Endothelial cell of umbilical vein (primary cell): ENCODE data around the gene KANK3. TPM values are rescaled to one million over a fixed set of nuclear protein-coding genes. Genes with fewer than 3 reads are reported as not detected.

ENCODE experiments used
- BruUV-seq: library from RNA; stranded (reverse); fragments of 400-500 nt; replicated peaks from 2 replicates; lab custom pipeline; 2021; lab: Mats Ljungman, UMichigan
- CTCF ChIA-PET: fragments of 300-600, 350-600 bp; sonication (Branson Sonifier 250); formaldehyde crosslinking; loops from one replicate; lab custom pipeline; 2021; ENCODE audit warnings: antibody characterized with exemption, inconsistent platforms; lab: Charles Lee
- POLR2A ChIA-PET: fragments of 300-600, 350-600 bp; sonication (Branson Sonifier 250); formaldehyde crosslinking; loops from one replicate; lab custom pipeline; 2021; ENCODE audit warnings: antibody characterized with exemption, inconsistent platforms; lab: Charles Lee
- DNase-seq: peaks from one replicate; pipeline ENCODE4 v3.0.0-alpha.2; 2011; ENCODE audit warnings: low read depth, low spot score
- FAIRE-seq: peaks from 2 replicates; lab custom pipeline; 2011; peaks lifted over from hg19 to GRCh38; lab: Jason Lieb, UNC
- H2AFZ ChIP-seq: 2 replicates; pipeline ENCODE4 v1.6.0; 2012; ENCODE audit warnings: low read depth, low read length, control low read depth, inconsistent platforms
- H3K27ac ChIP-seq: 2 replicates; pipeline ENCODE4 v1.5.1; 2011; ENCODE audit warnings: low read depth, mild to moderate bottlenecking, control low read depth, low read length, moderate library complexity; ENCODE audit not compliant: insufficient read depth
- H3K27me3 ChIP-seq, 2 experiments: 2 replicates each; pipeline versions ENCODE4 v1.6.0 to v1.6.1; 2011; ENCODE audit warnings: low read length in 2 of 2, mixed read lengths in 1 of 2; ENCODE audit not compliant: control insufficient read depth in 2 of 2, insufficient read depth in 2 of 2
- H3K36me3 ChIP-seq, 2 experiments: 2 replicates in 1 of 2; 3 replicates in 1 of 2; pipeline ENCODE4 v1.5.1; 2011; ENCODE audit warnings: low read length in 2 of 2, mild to moderate bottlenecking in 1 of 2, moderate library complexity in 1 of 2; ENCODE audit not compliant: control insufficient read depth in 2 of 2, insufficient read depth in 2 of 2; ENCODE audit errors: extremely low read depth in 1 of 2
- H3K4me1 ChIP-seq: 3 replicates; pipeline ENCODE4 v1.5.1; 2011; ENCODE audit warnings: mild to moderate bottlenecking, low read length; ENCODE audit not compliant: control insufficient read depth, insufficient read depth; ENCODE audit errors: extremely low read depth
- H3K4me2 ChIP-seq: 2 replicates; pipeline ENCODE4 v1.6.1; 2011; ENCODE audit warnings: low read length, control low read depth, mixed read lengths; ENCODE audit not compliant: insufficient read depth
- H3K4me3 ChIP-seq, 3 experiments: fragments of 200-600 bp in 1 of 3; sonication (generic), shearing (Covaris generic) in 1 of 3; replicated peaks in 1 of 3; 2 replicates each; pipeline ENCODE4 v1.5.1; 2011 to 2016; ENCODE audit warnings: control low read depth in 3 of 3, low read length in 3 of 3, mild to moderate bottlenecking in 2 of 3, inconsistent platforms in 1 of 3, low read depth in 1 of 3, moderate library complexity in 1 of 3; ENCODE audit not compliant: insufficient read depth in 1 of 3
- H3K79me2 ChIP-seq: 2 replicates; pipeline ENCODE4 v1.6.0; 2012; ENCODE audit warnings: low read length, inconsistent platforms; ENCODE audit not compliant: control insufficient read depth, insufficient read depth
- H3K9ac ChIP-seq: replicated peaks from 2 replicates; pipeline ENCODE3; 2011; ENCODE audit warnings: low read length, control low read depth; ENCODE audit not compliant: insufficient read depth; ENCODE audit errors: extremely low read depth
- H3K9me1 ChIP-seq: replicated peaks from 3 replicates; pipeline ENCODE4 v1.6.0; 2011; ENCODE audit warnings: mild to moderate bottlenecking, low read length; ENCODE audit not compliant: control insufficient read depth, insufficient read depth; ENCODE audit errors: extremely low read depth
- H3K9me3 ChIP-seq: replicated peaks from 2 replicates; pipeline ENCODE4 v1.5.1; 2012; ENCODE audit warnings: low read length, inconsistent platforms; ENCODE audit not compliant: control insufficient read depth, insufficient read depth
- H4K20me1 ChIP-seq: replicated peaks from 2 replicates; pipeline ENCODE3; 2011; ENCODE audit warnings: mild to moderate bottlenecking, low read length; ENCODE audit not compliant: control insufficient read depth, insufficient read depth; ENCODE audit errors: extremely low read depth
- EZH2 ChIP-seq: IDR thresholded peaks from 2 replicates; pipeline ENCODE4 v1.6.1; 2012; ENCODE audit warnings: borderline replicate concordance, low read depth, mild to moderate bottlenecking, moderate library complexity, low read length, inconsistent platforms; ENCODE audit not compliant: severe bottlenecking
- FOS ChIP-seq: IDR thresholded peaks from 2 replicates; pipeline ENCODE4 v1.6.1; 2011; ENCODE audit warnings: mild to moderate bottlenecking, low read length, moderate library complexity, borderline replicate concordance; ENCODE audit not compliant: insufficient read depth
- GATA2 ChIP-seq: IDR thresholded peaks from 2 replicates; pipeline ENCODE4 v1.7.0; 2011; ENCODE audit warnings: low read depth, mild to moderate bottlenecking, moderate library complexity, mixed read lengths, low read length; ENCODE audit not compliant: insufficient read length, insufficient read depth
- JUN ChIP-seq: IDR thresholded peaks from 2 replicates; pipeline ENCODE4 v1.6.1; 2011; ENCODE audit warnings: borderline replicate concordance, low read depth; ENCODE audit not compliant: insufficient read length, insufficient read depth
- MYC ChIP-seq: IDR thresholded peaks from one replicate; pipeline ENCODE4 v1.6.1; 2011; ENCODE audit warnings: mild to moderate bottlenecking, low read depth, low read length
- POLR2A ChIP-seq: IDR thresholded peaks from 2 replicates; pipeline ENCODE4 v1.6.1; 2012; ENCODE audit warnings: low read depth, mild to moderate bottlenecking, control low read depth, low read length
- POLR2AphosphoS5 ChIP-seq: IDR thresholded peaks from 2 replicates; pipeline ENCODE4 v1.6.1; 2012; ENCODE audit warnings: low read depth, mild to moderate bottlenecking, control low read depth, low read length, moderate library complexity; ENCODE audit not compliant: insufficient read depth
- dilution Hi-C: fragments of 300-500 bp; cut with MboI; formaldehyde crosslinking; loops from one replicate; pipeline ENCODE4 v1.15.0; 2019; ENCODE audit warnings: low sequenced_read_pairs; ENCODE audit not compliant: extremely low pct_ligation_motif_present
- intact Hi-C: fragments of 100-400 bp; cut with micrococcal nuclease; formaldehyde crosslinking; loops from one replicate; pipeline ENCODE4 v1.10.0; 2022
- polyA plus RNA-seq, 4 experiments: library from polyadenylated mRNA; depleted of rRNA in 3 of 4; stranded (reverse) in 3 of 4; unstranded in 1 of 4; fragments of >200 nt; gene quantifications; 2 replicates each; pipeline versions ENCODE4 v1.2.1 to v1.2.3, GENCODE V29; 2011 to 2012; ENCODE audit warnings: missing spikeins in 1 of 4
- total RNA-seq: library from RNA; stranded (reverse); gene quantifications from 2 replicates; pipeline ENCODE4 v1.2.3, GENCODE V29; 2021
- TF ChIP-seq, protein P1 (sequence below), 2 donors: IDR thresholded peaks; 1 replicate in 1 of 2; 2 replicates in 1 of 2; pipeline ENCODE4 v1.5.1; 2011; ENCODE audit warnings: low read length in 2 of 2, mild to moderate bottlenecking in 2 of 2, moderate library complexity in 2 of 2, control low read depth in 1 of 2, inconsistent platforms in 1 of 2, low read depth in 1 of 2; ENCODE audit not compliant: insufficient read depth in 1 of 2; ENCODE audit errors: extremely low read depth in 1 of 2
- TF ChIP-seq, protein P2 (sequence below): IDR thresholded peaks from 2 replicates; pipeline ENCODE4 v1.6.1; 2011; ENCODE audit not compliant: insufficient read depth, insufficient read length

The KANK3 gene
- total and polyA plus RNA-seq, 2 donors (not counting 3 experiments of a cell fraction or from before 2014, with no cell fraction given), result 22.1 to 30.0 TPM

DNA sequence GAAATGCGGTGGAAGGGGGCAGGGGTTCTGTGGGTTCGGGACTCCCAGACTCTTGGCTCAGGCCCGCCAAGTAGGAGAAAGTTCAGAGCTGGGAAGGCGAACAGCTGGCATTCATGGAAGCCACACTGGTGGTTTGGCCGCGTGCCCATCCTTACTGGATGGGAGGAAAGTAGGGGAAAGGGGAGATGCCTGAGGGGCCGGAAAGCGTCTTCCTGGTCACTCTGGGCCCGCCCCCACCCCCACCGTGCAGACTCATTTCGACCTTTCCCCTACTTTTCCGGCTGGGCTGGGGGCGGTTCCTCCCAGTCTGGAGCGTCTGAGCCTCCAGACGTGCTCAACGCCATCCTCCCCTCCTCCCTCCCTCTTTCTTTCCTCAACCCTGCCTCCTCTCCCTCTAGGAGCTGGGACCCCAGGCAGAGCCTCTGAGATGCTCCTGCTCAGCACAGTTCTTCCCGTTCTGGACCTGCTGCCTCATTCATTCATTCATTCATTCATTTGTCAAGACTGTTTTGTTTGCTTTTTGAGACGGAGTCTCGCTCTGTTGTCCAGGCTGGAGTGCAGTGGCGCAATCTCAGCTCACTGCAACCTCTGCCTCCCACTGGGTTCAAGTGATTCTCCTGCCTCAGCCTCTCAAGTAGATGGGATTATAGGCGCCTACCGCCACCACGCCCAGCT, 24.4 kb upstream of the KANK3 start:
- Histone ChIP-seq H3K79me2 (no peaks in the 10 kb centered on the region), H3K27me3 (no peaks in the 10 kb centered on the region), H3K9ac (no peak overlapping the region), H3K9me1 (no peaks in the 10 kb centered on the region), H3K4me2 (peak overlapping the region; percentile 29), H3K27ac (peak overlapping the region; percentile 42), H3K36me3 (peaks cover 0 to under 1% of the 10 kb centered on the region in 2 experiments), H3K4me3 (no peak overlapping the region), H2AFZ (no peak overlapping the region), H4K20me1 (no peaks in the 10 kb centered on the region), H3K4me1 (peaks cover 26% of the 10 kb centered on the region), H3K9me3 (no peaks in the 10 kb centered on the region)
- dilution Hi-C loops (no loop called here), intact Hi-C loops (loop anchor here (1.0 kb wide), 3 partner anchors 12 to 28 kb away; partner anchors contain the start of gene RAB11B)
- peak; percentile 99 for FAIRE-seq
- CTCF ChIA-PET, result interaction anchor here (0.9 to 2.1 kb wide), 6 partner anchors 9 to 85 kb away, joined by 3 to 30 read pairs (median 6); partner anchors contain the start of gene MARCHF2
- no TSS peak for BruUV-seq
- TF ChIP-seq GATA2 (no peak), POLR2AphosphoS5 (peak; percentile 98), MYC (no peak), FOS (peak; percentile 73), POLR2A (peak; percentile 76), JUN (no peak), EZH2 (no peak)
- TF ChIP-seq, protein P1, sequence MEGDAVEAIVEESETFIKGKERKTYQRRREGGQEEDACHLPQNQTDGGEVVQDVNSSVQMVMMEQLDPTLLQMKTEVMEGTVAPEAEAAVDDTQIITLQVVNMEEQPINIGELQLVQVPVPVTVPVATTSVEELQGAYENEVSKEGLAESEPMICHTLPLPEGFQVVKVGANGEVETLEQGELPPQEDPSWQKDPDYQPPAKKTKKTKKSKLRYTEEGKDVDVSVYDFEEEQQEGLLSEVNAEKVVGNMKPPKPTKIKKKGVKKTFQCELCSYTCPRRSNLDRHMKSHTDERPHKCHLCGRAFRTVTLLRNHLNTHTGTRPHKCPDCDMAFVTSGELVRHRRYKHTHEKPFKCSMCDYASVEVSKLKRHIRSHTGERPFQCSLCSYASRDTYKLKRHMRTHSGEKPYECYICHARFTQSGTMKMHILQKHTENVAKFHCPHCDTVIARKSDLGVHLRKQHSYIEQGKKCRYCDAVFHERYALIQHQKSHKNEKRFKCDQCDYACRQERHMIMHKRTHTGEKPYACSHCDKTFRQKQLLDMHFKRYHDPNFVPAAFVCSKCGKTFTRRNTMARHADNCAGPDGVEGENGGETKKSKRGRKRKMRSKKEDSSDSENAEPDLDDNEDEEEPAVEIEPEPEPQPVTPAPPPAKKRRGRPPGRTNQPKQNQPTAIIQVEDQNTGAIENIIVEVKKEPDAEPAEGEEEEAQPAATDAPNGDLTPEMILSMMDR (IDR thresholded peaks at IDR 0.05; ENCODE audit: extremely low read depth in 1 of 2, insufficient read depth in 1 of 2, low read depth in 1 of 2, low read length in 2 of 2), result no peak
- TF ChIP-seq, protein P2, sequence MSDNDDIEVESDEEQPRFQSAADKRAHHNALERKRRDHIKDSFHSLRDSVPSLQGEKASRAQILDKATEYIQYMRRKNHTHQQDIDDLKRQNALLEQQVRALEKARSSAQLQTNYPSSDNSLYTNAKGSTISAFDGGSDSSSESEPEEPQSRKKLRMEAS, result no peak
- DNase-seq, result peak; percentile 96
- POLR2A ChIA-PET, result interaction anchor here (0.9 to 1.6 kb wide), 2 partner anchors 12 to 23 kb away, joined by 4 read pairs; no protein-coding TSS in a partner anchor
